Measurements from ENCODE around the gene CDC42.

Gene CDC42

DNA sequence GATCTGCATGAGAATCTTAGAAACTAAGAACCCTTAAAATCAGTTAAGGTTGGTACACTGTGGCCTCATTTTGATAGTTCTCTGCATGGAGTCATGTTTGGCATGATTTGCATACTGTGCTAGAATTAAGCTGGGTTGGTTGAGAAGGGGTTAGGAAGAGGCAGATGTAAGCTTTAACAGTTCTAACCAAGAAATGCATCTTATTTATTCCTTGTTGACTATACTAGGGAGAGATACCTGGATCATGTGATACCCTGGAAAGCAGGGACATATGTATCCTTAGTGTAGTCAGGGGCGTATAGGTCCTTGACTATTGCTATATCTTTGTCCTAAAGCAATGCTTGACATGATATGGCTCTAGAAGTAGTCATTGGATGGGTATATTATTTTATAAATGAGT lies 41.0 kb downstream of the CDC42 start:
- WGBS (ENCODE audit: extremely low coverage, insufficient coverage, insufficient read length) = no CpG with 5 or more reads among the region's 1 CpG
- H4K8ac ChIP-seq (ENCODE audit: low read depth, low read length) = no peak overlapping the region
- no peak overlapping the region for H3K23ac ChIP-seq (ENCODE audit: low read length)
- no peak overlapping the region for H3K14ac ChIP-seq (ENCODE audit: low read length)
- peaks cover 13 to 25% of the 10 kb centered on the region in 2 experiments for H3K36me3 ChIP-seq (ENCODE audit: control insufficient read depth in 1 of 2, insufficient read depth in 2 of 2, low read length in 2 of 2)
- no peak overlapping the region for H2BK120ac ChIP-seq (ENCODE audit: insufficient read depth, low read length, poor library complexity)
- H3K4ac ChIP-seq (ENCODE audit: low read depth, low read length) = no peak overlapping the region
- H2BK12ac ChIP-seq (ENCODE audit: low read length) = no peak overlapping the region
- H3K18ac ChIP-seq (ENCODE audit: low read length) = no peak overlapping the region
- no peak overlapping the region for H2AFZ ChIP-seq (ENCODE audit: insufficient read depth, low read length, poor library complexity)
- H2BK5ac ChIP-seq (ENCODE audit: low read depth, low read length, poor library complexity) = no peak overlapping the region
- H4K91ac ChIP-seq (ENCODE audit: low read depth, low read length) = no peak overlapping the region
- no peaks in the 10 kb centered on the region for H3K79me1 ChIP-seq (ENCODE audit: low read length)
- no peaks in the 10 kb centered on the region for H3K4me1 ChIP-seq (ENCODE audit: control insufficient read depth in 1 of 2, insufficient read depth in 2 of 2, low read length in 2 of 2)
- H3K27me3 ChIP-seq (ENCODE audit: insufficient read depth, low read length) = no peaks in the 10 kb centered on the region
- H3K4me3 ChIP-seq (ENCODE audit: low read depth, low read length) = no peak overlapping the region
- H4K12ac ChIP-seq (ENCODE audit: low read depth, low read length) = no peak overlapping the region
- no peak overlapping the region for H3K4me2 ChIP-seq (ENCODE audit: low read length)
- no peak overlapping the region for H3K27ac ChIP-seq (ENCODE audit: low read depth, low read length)
- H3K9ac ChIP-seq (ENCODE audit: low read length) = no peak overlapping the region
- no peaks in the 10 kb centered on the region for H3K9me3 ChIP-seq (ENCODE audit: insufficient read depth, low read depth, low read length)
- H2AK5ac ChIP-seq (ENCODE audit: low read length) = no peak overlapping the region
- no peaks in the 10 kb centered on the region for H3K79me2 ChIP-seq (ENCODE audit: control insufficient read depth, insufficient read depth, low read length, poor library complexity)
- DNase-seq = no peak

- Histone ChIP-seq H4K91ac (ENCODE audit: low read depth, low read length) (no peak overlapping the region), H2BK12ac (ENCODE audit: low read length) (no peak overlapping the region)
- no CpG with 5 or more reads among the region's 5 CpGs for WGBS (ENCODE audit: extremely low coverage, insufficient coverage, insufficient read length)
Measured at GRCh38 chr1:22096036-22096435, 43.5 kb downstream of the CDC42 start.

GRCh38 chr1:22096463-22096862 lies 44.0 kb downstream of the CDC42 start:
- H4K91ac ChIP-seq (ENCODE audit: low read depth, low read length) = no peak overlapping the region
- no peaks in the 10 kb centered on the region for H3K27me3 ChIP-seq (ENCODE audit: insufficient read depth, low read length)
- H3K4me3 ChIP-seq (ENCODE audit: low read depth, low read length) = no peak overlapping the region
- no peak overlapping the region for H2AK5ac ChIP-seq (ENCODE audit: low read length)
- H3K18ac ChIP-seq (ENCODE audit: low read length) = no peak overlapping the region
- H3K23ac ChIP-seq (ENCODE audit: low read length) = no peak overlapping the region
- no peak for DNase-seq
- no CpG with 5 or more reads among the region's 3 CpGs for WGBS (ENCODE audit: extremely low coverage, insufficient coverage, insufficient read length)
- no peak overlapping the region for H3K9ac ChIP-seq (ENCODE audit: low read length)
- H2BK5ac ChIP-seq (ENCODE audit: low read depth, low read length, poor library complexity) = no peak overlapping the region
- H2BK120ac ChIP-seq (ENCODE audit: insufficient read depth, low read length, poor library complexity) = no peak overlapping the region
- peaks cover 17 to 32% of the 10 kb centered on the region in 2 experiments for H3K36me3 ChIP-seq (ENCODE audit: control insufficient read depth in 1 of 2, insufficient read depth in 2 of 2, low read length in 2 of 2)
- no peak overlapping the region for H3K4me2 ChIP-seq (ENCODE audit: low read length)
- no peak overlapping the region for H2AFZ ChIP-seq (ENCODE audit: insufficient read depth, low read length, poor library complexity)
- no peaks in the 10 kb centered on the region for H3K4me1 ChIP-seq (ENCODE audit: control insufficient read depth in 1 of 2, insufficient read depth in 2 of 2, low read length in 2 of 2)
- H3K79me2 ChIP-seq (ENCODE audit: control insufficient read depth, insufficient read depth, low read length, poor library complexity) = no peaks in the 10 kb centered on the region
- H3K14ac ChIP-seq (ENCODE audit: low read length) = no peak overlapping the region
- no peak overlapping the region for H3K27ac ChIP-seq (ENCODE audit: low read depth, low read length)
- no peak overlapping the region for H2BK12ac ChIP-seq (ENCODE audit: low read length)
- no peak overlapping the region for H3K4ac ChIP-seq (ENCODE audit: low read depth, low read length)
- no peaks in the 10 kb centered on the region for H3K9me3 ChIP-seq (ENCODE audit: insufficient read depth, low read depth, low read length)
- no peak overlapping the region for H4K12ac ChIP-seq (ENCODE audit: low read depth, low read length)
- no peak overlapping the region for H4K8ac ChIP-seq (ENCODE audit: low read depth, low read length)
- no peaks in the 10 kb centered on the region for H3K79me1 ChIP-seq (ENCODE audit: low read length)

More at GRCh38 chr1:22096036-22096435, 43.5 kb downstream of the CDC42 start:
- H4K12ac ChIP-seq (ENCODE audit: low read depth, low read length) = no peak overlapping the region
- H3K4me1 ChIP-seq (ENCODE audit: control insufficient read depth in 1 of 2, insufficient read depth in 2 of 2, low read length in 2 of 2) = no peaks in the 10 kb centered on the region
- H3K4me2 ChIP-seq (ENCODE audit: low read length) = no peak overlapping the region
- H3K4ac ChIP-seq (ENCODE audit: low read depth, low read length) = no peak overlapping the region
- no peak for DNase-seq
- no peaks in the 10 kb centered on the region for H3K79me2 ChIP-seq (ENCODE audit: control insufficient read depth, insufficient read depth, low read length, poor library complexity)
- no peak overlapping the region for H3K9ac ChIP-seq (ENCODE audit: low read length)
- H3K36me3 ChIP-seq (ENCODE audit: control insufficient read depth in 1 of 2, insufficient read depth in 2 of 2, low read length in 2 of 2) = peaks cover 17 to 32% of the 10 kb centered on the region in 2 experiments
- no peak overlapping the region for H3K27ac ChIP-seq (ENCODE audit: low read depth, low read length)
- no peak overlapping the region for H2BK5ac ChIP-seq (ENCODE audit: low read depth, low read length, poor library complexity)
- no peak overlapping the region for H2BK120ac ChIP-seq (ENCODE audit: insufficient read depth, low read length, poor library complexity)
- no peaks in the 10 kb centered on the region for H3K27me3 ChIP-seq (ENCODE audit: insufficient read depth, low read length)
- H3K14ac ChIP-seq (ENCODE audit: low read length) = no peak overlapping the region
- H2AK5ac ChIP-seq (ENCODE audit: low read length) = no peak overlapping the region
- H3K18ac ChIP-seq (ENCODE audit: low read length) = no peak overlapping the region
- no peak overlapping the region for H3K23ac ChIP-seq (ENCODE audit: low read length)
- H3K4me3 ChIP-seq (ENCODE audit: low read depth, low read length) = no peak overlapping the region
- no peaks in the 10 kb centered on the region for H3K9me3 ChIP-seq (ENCODE audit: insufficient read depth, low read depth, low read length)
- no peak overlapping the region for H2AFZ ChIP-seq (ENCODE audit: insufficient read depth, low read length, poor library complexity)
- no peaks in the 10 kb centered on the region for H3K79me1 ChIP-seq (ENCODE audit: low read length)
- H4K8ac ChIP-seq (ENCODE audit: low read depth, low read length) = no peak overlapping the region

GRCh38 chr1:22098752-22099151 lies 46.2 kb downstream of the CDC42 start:
- Histone ChIP-seq H3K27me3 (ENCODE audit: insufficient read depth, low read length) (no peaks in the 10 kb centered on the region), H3K23ac (ENCODE audit: low read length) (no peak overlapping the region), H3K4ac (ENCODE audit: low read depth, low read length) (no peak overlapping the region), H3K9ac (ENCODE audit: low read length) (no peak overlapping the region), H4K8ac (ENCODE audit: low read depth, low read length) (no peak overlapping the region), H3K4me1 (ENCODE audit: control insufficient read depth in 1 of 2, insufficient read depth in 2 of 2, low read length in 2 of 2) (no peaks in the 10 kb centered on the region), H3K4me2 (ENCODE audit: low read length) (no peak overlapping the region), H4K12ac (ENCODE audit: low read depth, low read length) (no peak overlapping the region), H3K27ac (ENCODE audit: low read depth, low read length) (no peak overlapping the region), H3K4me3 (ENCODE audit: low read depth, low read length) (no peak overlapping the region), H3K9me3 (ENCODE audit: insufficient read depth, low read depth, low read length) (no peaks in the 10 kb centered on the region), H4K91ac (ENCODE audit: low read depth, low read length) (no peak overlapping the region), H2BK5ac (ENCODE audit: low read depth, low read length, poor library complexity) (no peak overlapping the region), H3K36me3 (ENCODE audit: control insufficient read depth in 1 of 2, insufficient read depth in 2 of 2, low read length in 2 of 2) (peaks cover 19 to 27% of the 10 kb centered on the region in 2 experiments), H3K14ac (ENCODE audit: low read length) (no peak overlapping the region), H3K79me2 (ENCODE audit: control insufficient read depth, insufficient read depth, low read length, poor library complexity) (no peaks in the 10 kb centered on the region), H2AK5ac (ENCODE audit: low read length) (no peak overlapping the region), H2BK12ac (ENCODE audit: low read length) (no peak overlapping the region), H2AFZ (ENCODE audit: insufficient read depth, low read length, poor library complexity) (no peak overlapping the region), H3K79me1 (ENCODE audit: low read length) (no peaks in the 10 kb centered on the region), H2BK120ac (ENCODE audit: insufficient read depth, low read length, poor library complexity) (no peak overlapping the region), H3K18ac (ENCODE audit: low read length) (no peak overlapping the region)
- no CpG with 5 or more reads among the region's 10 CpGs for WGBS (ENCODE audit: extremely low coverage, insufficient coverage, insufficient read length)
- no peak for DNase-seq
